Testis (tissue), 3 donors: ENCODE results near the gene CCDC80. TPM values are rescaled to one million over a fixed set of nuclear protein-coding genes. Genes with fewer than 3 reads are reported as not detected.

Source experiments
- DNase-seq: peaks from one replicate; pipeline ENCODE4 v3.0.0-alpha.2; 2019
- H3K27ac ChIP-seq, 2 donors: fragments of 200-600 bp; sonication (generic); one replicate each; pipeline ENCODE4 v1.5.1; 2019
- H3K27me3 ChIP-seq: fragments of 200-600 bp; sonication (generic); one replicate; pipeline ENCODE4 v1.5.1; 2019
- H3K36me3 ChIP-seq: fragments of 200-600 bp; sonication (generic); one replicate; pipeline ENCODE4 v1.5.1; 2017; ENCODE audit warnings: low read depth; ENCODE audit errors: missing control alignments
- H3K4me1 ChIP-seq: fragments of 200-600 bp; sonication (generic); one replicate; pipeline ENCODE4 v1.5.1; 2019
- H3K4me3 ChIP-seq, 2 donors: fragments of 200-600 bp; sonication (generic); one replicate each; pipeline ENCODE4 v1.5.1; 2017 to 2019
- H3K9me3 ChIP-seq: fragments of 200-600 bp; sonication (generic); one replicate; pipeline ENCODE4 v1.5.1; 2017
- POLR2A ChIP-seq: fragments of 450-650 bp; IDR thresholded peaks from one replicate; pipeline ENCODE4 v1.6.1; 2017; ENCODE audit warnings: antibody characterized with exemption, mild to moderate bottlenecking, moderate library complexity
- WGBS, 2 donors: methylation state at CpG; one replicate each; pipeline ENCODE4 v1.1.5; 2018; 5-methylcytosine and 5-hydroxymethylcytosine counted together
- intact Hi-C: fragments of 100-400 bp; cut with DNase I; formaldehyde crosslinking; loops from one replicate; pipeline ENCODE4 v1.15.1; 2023; ENCODE audit warnings: low total_unique reads
- polyA plus RNA-seq: library from polyadenylated mRNA; stranded (reverse); fragments of 350-450 nt; fragmentation: Illumina TruSeq; extraction: RNeasy Lipid Tissue Mini Kit (QIAGEN cat#74804); gene quantifications from one replicate; pipeline ENCODE4 v1.2.3, GENCODE V29; 2014; ENCODE audit warnings: low read depth, low replicate concordance; ENCODE audit not compliant: insufficient read depth
- total RNA-seq, 2 donors: library from RNA; depleted of rRNA; stranded (reverse); fragments of >200 nt; gene quantifications; one replicate each; pipeline ENCODE4 v1.2.3, GENCODE V29; 2016
- TF ChIP-seq, protein P1 (sequence below), 3 experiments: fragments of 450-650 bp in 2 of 3; fragments of 200-600 bp in 1 of 3; sonication (generic) in 1 of 3; IDR thresholded peaks; one replicate each; pipeline ENCODE4 v1.5.1; 2016 to 2019; ENCODE audit warnings: antibody characterized with exemption in 3 of 3, mild to moderate bottlenecking in 2 of 3, moderate library complexity in 1 of 3

The CCDC80 gene
- total and polyA plus RNA-seq, 3 donors from 2014 or later, result 13.8 to 159 (median 18.8) TPM

DNA sequence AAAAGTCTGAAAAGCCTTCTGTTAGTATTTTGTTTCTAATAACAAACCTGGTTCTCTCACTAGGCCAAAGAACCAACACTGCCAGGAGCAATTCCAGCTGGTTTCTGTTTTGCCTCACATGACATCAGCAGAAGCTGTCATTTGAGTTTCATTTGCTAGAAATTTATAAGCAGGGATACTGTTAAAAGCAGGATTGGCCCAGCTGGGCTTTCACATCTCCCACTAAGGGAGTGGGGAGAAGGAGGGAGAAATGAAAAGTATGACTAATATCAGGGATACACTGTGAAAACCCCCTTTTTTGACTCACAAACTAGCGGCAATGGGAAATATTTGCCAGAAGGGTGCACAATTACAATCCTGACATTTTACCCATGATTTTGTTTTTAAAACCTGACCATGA, 5.3 kb downstream of the CCDC80 start:
- no peaks in the 10 kb centered on the region for H3K9me3 ChIP-seq
- H3K27me3 ChIP-seq, result no peaks in the 10 kb centered on the region
- no peak for DNase-seq
- H3K4me3 ChIP-seq, result no peak overlapping the region
- TF ChIP-seq, protein P1, sequence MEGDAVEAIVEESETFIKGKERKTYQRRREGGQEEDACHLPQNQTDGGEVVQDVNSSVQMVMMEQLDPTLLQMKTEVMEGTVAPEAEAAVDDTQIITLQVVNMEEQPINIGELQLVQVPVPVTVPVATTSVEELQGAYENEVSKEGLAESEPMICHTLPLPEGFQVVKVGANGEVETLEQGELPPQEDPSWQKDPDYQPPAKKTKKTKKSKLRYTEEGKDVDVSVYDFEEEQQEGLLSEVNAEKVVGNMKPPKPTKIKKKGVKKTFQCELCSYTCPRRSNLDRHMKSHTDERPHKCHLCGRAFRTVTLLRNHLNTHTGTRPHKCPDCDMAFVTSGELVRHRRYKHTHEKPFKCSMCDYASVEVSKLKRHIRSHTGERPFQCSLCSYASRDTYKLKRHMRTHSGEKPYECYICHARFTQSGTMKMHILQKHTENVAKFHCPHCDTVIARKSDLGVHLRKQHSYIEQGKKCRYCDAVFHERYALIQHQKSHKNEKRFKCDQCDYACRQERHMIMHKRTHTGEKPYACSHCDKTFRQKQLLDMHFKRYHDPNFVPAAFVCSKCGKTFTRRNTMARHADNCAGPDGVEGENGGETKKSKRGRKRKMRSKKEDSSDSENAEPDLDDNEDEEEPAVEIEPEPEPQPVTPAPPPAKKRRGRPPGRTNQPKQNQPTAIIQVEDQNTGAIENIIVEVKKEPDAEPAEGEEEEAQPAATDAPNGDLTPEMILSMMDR (IDR thresholded peaks at IDR 0.05), result no peak
- TF ChIP-seq POLR2A, result no peak
- no peaks in the 10 kb centered on the region for H3K36me3 ChIP-seq
- intact Hi-C loops, result no loop called here
- H3K27ac ChIP-seq, result no peak overlapping the region
- WGBS, 2 donors, result 75 to 85% methylated on average over 1 of the region's 1 CpG
- H3K4me1 ChIP-seq, result no peaks in the 10 kb centered on the region

DNA sequence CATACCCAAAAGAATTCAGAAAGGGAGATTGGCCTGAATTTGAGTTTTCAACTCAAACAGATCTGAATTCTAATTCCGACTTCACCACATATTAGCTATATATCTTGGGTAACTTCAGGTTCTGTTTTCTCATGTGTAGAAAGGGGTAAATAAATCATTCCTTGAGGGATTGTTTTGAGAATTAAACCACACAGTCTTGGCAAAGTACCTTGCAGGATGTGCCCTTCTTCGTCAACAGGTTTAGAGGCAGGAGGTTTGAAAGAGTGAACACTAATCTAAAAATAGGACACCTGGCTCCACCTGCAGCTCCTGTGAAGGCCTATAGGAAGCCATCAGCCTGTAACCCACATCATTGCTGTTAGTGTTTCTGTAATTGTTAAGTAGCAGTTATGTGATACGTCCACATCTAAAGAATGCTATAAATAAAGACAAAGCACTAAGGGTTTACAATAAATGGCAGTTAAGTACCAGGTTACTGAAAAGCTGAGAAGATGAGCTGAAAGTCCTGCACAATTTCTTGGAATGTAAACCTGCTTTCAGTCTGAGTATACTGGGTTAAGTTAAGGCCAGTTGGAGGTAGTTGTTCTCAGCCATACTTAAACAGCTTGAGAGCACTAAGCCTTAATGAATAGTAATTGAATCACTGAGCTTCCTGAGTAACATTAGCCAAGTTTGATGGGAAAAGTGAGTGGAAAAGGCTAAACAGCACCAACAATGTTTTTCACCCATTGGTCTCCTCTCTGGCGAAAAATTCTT, 6.0 kb downstream of the CCDC80 start:
- H3K27ac ChIP-seq, result no peak overlapping the region

DNA sequence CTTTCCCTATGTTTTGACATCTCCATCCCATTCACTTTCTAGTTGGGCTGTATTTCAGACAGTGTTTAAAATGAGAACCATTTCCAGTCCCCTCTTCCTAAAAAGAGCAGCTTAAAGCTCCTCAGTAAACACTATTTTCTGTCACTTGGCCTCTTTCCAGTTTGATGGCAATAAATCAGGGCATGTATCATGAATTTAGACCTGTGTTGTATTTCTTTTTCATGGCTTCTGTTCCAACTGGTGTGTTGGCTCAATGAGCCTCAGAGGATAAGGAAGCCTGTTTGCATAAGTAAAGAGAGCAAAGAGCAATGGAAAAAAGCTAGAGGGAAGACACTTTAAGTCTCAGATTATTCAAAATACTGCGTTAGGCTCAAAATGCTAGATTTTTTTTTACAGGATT, 7.2 kb downstream of the CCDC80 start:
- Histone ChIP-seq H3K4me1 (no peaks in the 10 kb centered on the region), H3K27me3 (no peaks in the 10 kb centered on the region), H3K9me3 (no peaks in the 10 kb centered on the region), H3K4me3 (no peak overlapping the region), H3K27ac (no peak overlapping the region), H3K36me3 (no peaks in the 10 kb centered on the region)
- TF ChIP-seq, protein P1 (IDR thresholded peaks at IDR 0.05), result no peak
- no peak for TF ChIP-seq POLR2A
- WGBS, 2 donors, result 68 to 76% methylated on average over 1 of the region's 1 CpG
- DNase-seq, result no peak
- intact Hi-C loops, result no loop called here

More for the DNA sequence above, 6.0 kb downstream of the CCDC80 start:
- no peaks in the 10 kb centered on the region for H3K27me3 ChIP-seq
- DNase-seq, result no peak
- 92 to 98% methylated on average over 4 of the region's 4 CpGs for WGBS, 2 donors
- intact Hi-C loops, result no loop called here
- H3K36me3 ChIP-seq, result no peaks in the 10 kb centered on the region
- no peak overlapping the region for H3K4me3 ChIP-seq
- H3K9me3 ChIP-seq, result no peaks in the 10 kb centered on the region
- no peaks in the 10 kb centered on the region for H3K4me1 ChIP-seq
- no peak for TF ChIP-seq POLR2A
- TF ChIP-seq, protein P1 (IDR thresholded peaks at IDR 0.05), result no peak

DNA sequence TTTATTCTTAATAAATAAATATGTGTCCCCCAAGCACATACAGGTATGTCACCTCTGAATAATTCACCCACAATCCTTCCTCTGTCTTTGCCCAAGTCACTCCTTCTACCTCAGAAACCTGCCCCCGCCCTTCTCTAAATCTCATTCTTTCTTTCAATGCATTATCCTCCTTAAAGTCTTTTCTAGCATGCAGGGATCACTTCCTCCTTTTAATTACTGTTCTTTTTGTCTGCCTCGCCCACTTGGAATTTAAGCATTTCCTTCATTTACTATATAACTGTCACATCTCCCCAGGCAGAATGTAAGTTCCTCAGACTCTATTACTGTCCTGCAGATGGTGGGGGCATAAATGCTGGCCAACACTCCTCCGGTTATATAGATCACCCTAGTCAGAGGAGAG, 7.8 kb downstream of the CCDC80 start:
- H3K4me3 ChIP-seq, result no peak overlapping the region

More for the DNA sequence above, 7.8 kb downstream of the CCDC80 start:
- intact Hi-C loops, result no loop called here
- no peaks in the 10 kb centered on the region for H3K9me3 ChIP-seq
- no peaks in the 10 kb centered on the region for H3K4me1 ChIP-seq
- TF ChIP-seq, protein P1 (IDR thresholded peaks at IDR 0.05), result no peak
- no peak for TF ChIP-seq POLR2A
- no peak for DNase-seq
- H3K27me3 ChIP-seq, result no peaks in the 10 kb centered on the region
- no peaks in the 10 kb centered on the region for H3K36me3 ChIP-seq
- 59 to 74% methylated on average over 3 of the region's 3 CpGs for WGBS, 2 donors
- H3K27ac ChIP-seq, result no peak overlapping the region
